GM21390 (cell line): ENCODE results near the gene DRP2.
"Not testable (repeated sequence)": the region's sequence is repeated elsewhere in the genome, so short reads cannot be mapped to it uniquely, and the experiment has no call there.

Experiments used
- ATAC-seq: cut with Tn5 transposase; IDR thresholded peaks from one replicate; pipeline ENCODE4 v1.9.1; 2021; ENCODE audit not compliant: unreplicated experiment

The DRP2 gene

GRCh38 chrX:101237041-101237440, 17.5 kb downstream of the DRP2 start:
- no peak for ATAC-seq

GRCh38 chrX:101241531-101241930, 21.9 kb downstream of the DRP2 start:
- no peak for ATAC-seq

GRCh38 chrX:101252634-101253033, 33.0 kb downstream of the DRP2 start:
- ATAC-seq, result no peak

DNA sequence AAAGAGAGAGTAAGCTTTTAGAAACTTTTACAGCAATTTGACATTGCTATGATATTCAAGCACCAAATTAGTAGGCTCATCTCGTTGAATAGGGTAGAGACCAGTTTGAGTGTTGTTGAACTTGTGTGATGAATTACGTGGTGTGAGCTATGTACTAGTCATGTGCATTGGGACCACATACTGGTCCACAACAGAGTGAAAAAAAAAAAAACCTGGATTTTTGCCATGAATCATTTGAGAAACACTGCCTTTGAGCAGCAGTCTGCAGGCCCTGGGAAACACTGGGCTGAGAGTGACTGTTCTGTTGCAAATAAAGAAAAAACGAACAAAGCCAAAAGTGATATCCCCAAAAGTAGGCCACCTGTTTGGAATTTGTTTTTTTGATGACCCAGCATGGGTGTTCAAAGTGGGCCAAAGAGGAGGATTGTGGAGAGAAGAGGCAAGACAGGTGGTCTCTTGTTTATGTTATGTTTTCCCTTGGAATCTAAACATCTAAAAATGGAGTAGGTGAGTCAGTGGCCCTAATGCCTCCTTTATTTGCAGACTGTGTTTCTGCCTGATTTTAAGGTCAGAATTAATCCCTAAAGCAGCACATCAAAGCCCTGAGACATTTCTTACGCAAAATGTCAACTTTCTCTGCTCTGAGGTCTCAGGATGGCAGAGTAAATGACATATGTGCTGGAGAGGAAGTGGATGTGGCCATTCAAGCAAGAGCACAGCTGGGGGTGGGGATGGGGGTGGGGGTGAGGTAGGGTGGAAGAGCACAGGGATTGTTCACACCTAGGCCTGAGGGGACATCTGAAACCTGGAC, 38.1 kb downstream of the DRP2 start:
- no peak for ATAC-seq

GRCh38 chrX:101258259-101258581, 38.6 kb downstream of the DRP2 start:
- ATAC-seq, result no peak

GRCh38 chrX:101260435-101260834, 40.8 kb downstream of the DRP2 start:
- ATAC-seq, result no peak

DNA sequence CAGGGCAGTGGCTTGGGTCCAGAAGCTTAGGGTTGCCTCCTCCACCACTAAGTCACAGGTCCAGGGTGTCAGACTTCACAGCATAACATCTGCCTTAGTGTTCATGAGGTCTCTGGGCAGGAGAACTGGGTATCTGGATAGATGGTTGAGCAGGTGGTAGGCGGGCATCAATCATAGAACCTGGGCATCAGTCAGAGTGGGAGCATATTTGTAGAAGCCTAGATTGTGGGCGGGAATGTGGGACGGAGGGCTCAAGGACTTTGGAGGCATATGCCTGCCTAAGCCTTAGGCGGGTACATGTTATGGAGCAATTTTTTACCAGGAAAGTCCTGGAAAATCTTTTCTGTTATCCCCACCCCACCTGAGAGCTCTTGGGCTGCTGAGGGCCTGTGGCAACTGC, 43.0 kb downstream of the DRP2 start:
- no peak for ATAC-seq

DNA sequence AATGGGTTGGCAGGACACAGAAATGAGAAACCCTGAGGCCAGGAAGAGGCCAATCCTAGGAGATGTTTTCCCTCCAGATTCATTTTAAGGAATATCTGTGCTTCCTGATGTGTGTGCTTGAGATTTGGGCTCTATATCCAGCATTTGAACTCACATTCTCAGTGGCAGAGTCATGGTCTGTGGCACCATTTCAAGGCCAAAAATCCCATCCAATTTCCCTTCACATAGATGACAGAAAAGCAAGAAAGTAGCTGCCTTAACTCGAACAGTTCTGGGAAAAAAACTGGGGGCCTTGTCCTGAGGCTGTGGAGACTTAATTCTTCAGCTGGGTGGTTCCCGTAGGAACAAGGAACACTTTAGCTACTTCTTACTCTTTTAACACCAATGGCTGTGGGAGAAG, 44.2 kb downstream of the DRP2 start:
- no peak for ATAC-seq

DNA sequence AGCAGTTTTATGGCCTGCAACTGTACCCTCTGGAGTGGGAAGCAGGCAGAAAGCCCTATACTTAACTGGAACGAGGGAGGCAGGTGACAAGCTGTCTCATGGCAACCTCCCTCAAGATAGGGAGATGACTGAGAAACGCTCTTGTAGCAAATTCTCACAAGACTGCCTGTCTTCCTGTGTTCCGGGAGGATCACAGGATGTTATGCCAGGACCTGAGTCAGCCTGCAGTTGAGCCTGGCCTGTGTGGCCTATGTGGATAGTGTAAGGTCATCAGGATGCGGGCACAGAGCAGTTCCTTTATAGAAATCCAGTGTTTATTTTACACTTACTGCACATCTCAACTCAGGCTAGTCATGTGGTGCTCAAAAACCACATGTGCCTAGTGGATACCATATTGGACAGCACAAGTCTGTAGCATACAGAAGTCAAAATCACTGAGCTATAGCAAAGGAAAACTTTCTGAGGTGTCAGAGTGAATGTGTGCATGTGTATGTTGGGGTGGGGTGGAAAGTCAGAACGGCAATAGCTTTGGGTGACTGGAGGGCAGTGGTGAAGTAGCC, 46.4 kb downstream of the DRP2 start:
- no peak for ATAC-seq

DNA sequence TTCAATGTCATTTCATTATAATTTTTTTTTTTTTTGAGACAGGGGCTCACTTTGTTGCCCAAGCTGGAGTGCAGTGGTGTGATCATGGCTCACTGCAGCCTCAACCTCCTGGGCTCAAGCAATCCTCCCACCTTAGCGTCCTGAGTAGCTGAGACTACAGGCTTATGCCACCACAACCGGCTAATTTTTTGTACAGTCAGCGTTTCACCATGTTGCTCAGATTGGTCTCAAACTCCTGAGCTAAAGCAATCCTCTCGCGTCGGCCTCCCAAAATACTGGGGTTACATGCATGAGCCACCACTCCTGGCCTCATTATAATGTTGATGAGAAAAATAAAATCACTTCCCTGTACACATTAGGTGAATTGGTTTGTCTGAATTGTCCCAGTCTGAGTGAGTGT, 54.6 kb downstream of the DRP2 start:
- no peak for ATAC-seq

- no peak for ATAC-seq
These were observed 56.7 kb downstream of the DRP2 start for GRCh38 chrX:101276238-101276637.

GRCh38 chrX:101287402-101287801, 67.8 kb downstream of the DRP2 start:
- peak; percentile 63 for ATAC-seq

DNA sequence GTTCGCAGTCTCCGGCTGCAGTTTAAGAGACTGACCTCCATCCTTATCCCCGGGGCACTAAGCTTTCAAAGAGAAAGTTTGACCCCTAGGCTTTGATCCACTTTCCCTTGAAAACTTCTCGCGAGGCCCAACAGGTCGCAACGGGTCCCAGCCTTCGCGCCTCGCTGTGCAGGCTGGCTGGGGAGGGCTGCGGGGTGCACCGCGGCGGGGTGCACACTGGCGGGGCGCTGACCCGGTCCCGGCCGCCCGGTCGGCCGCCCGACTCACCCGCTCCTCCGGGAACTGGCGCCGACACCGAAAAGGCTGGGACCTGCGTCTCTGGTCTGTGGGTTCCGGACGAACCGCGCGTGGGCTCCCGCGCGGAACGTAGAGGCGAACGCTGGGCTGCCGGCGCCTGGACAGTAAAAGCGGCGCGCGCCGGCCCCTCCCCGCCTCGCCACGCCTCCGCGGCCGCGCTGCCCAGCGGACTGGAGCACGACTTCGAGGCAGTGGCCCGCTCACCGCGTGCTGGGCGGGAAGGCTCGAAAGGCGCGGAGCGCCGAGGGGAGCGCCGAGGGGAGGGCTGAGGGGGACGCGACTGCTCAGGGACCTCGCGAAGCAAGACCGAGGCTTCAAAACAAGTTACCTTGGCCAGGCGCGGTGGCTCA, 71.5 kb downstream of the DRP2 start, which contains the start of gene TAF7L:
Gene TAF7L (minus strand): TSS at position 378 of the 647 bp plus-strand sequence. CDS start 3,791 bp downstream, outside the sequence.
- ATAC-seq, result no peak

- ATAC-seq, result not testable (repeated sequence)
These were observed 76.0 kb downstream of the DRP2 start for GRCh38 chrX:101295603-101296002.

DNA sequence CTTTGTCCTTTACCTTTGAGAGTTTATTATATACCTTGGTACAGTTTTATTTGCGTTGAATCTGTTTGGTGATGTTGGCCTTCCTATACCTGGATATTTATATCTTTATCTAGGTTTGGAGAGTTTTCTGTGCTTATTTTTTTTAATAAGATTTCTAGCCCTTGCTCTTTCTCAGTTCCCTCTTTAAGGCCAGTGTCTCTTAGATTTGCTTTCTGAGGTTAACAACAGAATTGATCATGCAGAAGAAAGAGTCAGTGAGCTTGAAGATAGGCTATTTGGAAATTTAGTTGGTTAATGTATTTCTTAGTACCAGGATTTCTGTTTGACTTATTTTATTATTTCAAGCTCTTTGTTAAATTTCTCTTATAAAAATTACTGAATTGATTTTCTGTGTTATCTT, 84.2 kb downstream of the DRP2 start:
- no peak for ATAC-seq
